Mesothelial cell of epicardium (in vitro differentiated cells): ENCODE results near the gene FYCO1. TPM values are rescaled to one million over a fixed set of nuclear protein-coding genes. Genes with fewer than 3 reads are reported as not detected.
A peak's percentile ranks its signal among the peaks of the same experiment; 100 is the strongest.
"Not testable (repeated sequence)": the region's sequence is repeated elsewhere in the genome, so short reads cannot be mapped to it uniquely, and the experiment has no call there.

Experiments
- DNase-seq, 2 experiments: peaks; one replicate each; pipeline ENCODE4 v3.0.0; 2021; ENCODE audit warnings: low spot score in 2 of 2; ENCODE audit not compliant: unreplicated experiment in 2 of 2
- H3K27ac Mint-ChIP-seq: 2 replicates; pipeline ENCODE4 v1.8.0; 2021; ENCODE audit warnings: mixed read lengths
- H3K27me3 Mint-ChIP-seq: 2 replicates; pipeline ENCODE4 v1.8.0; 2021; ENCODE audit warnings: low read depth, mixed read lengths
- H3K36me3 Mint-ChIP-seq: 2 replicates; pipeline ENCODE4 v1.8.0; 2021; ENCODE audit warnings: mixed read lengths
- H3K4me1 Mint-ChIP-seq: 2 replicates; pipeline ENCODE4 v1.8.0; 2021; ENCODE audit warnings: mixed read lengths
- H3K4me3 Mint-ChIP-seq: 2 replicates; pipeline ENCODE4 v1.8.0; 2021; ENCODE audit warnings: mild to moderate bottlenecking, moderate library complexity, mixed read lengths
- H3K9me3 Mint-ChIP-seq: 2 replicates; pipeline ENCODE4 v1.8.0; 2021; ENCODE audit warnings: mixed read lengths
- CTCF ChIP-seq: fragments of 200-600 bp; sonication (generic); IDR thresholded peaks from one replicate; pipeline ENCODE4 v1.5.0; 2021; ENCODE audit warnings: antibody characterized with exemption; ENCODE audit not compliant: unreplicated experiment
- total RNA-seq: library from RNA; stranded (reverse); gene quantifications from 3 replicates; pipeline ENCODE4 v1.2.1, GENCODE V29; 2021

Gene FYCO1
- total RNA-seq, 1 donor from 2014 or later: 23.1 TPM

DNA sequence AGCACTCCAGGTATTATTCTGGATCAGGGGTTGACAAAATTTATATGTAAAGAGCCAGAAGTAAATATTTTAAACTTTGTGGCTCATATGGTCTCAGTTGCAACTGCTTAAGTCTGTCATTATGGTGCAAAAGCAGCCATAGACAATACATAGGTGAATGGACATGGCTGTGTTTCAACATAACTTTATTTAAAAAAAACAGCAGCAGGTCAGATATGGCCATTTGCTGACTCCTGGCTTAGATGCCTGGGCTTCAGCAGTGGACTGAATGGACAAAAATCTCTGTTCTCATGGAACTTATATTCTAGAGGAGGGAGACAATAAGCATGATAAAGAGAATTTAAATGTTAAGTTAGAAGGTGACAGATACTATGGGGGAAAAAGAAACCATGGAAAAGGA lies 11.7 kb upstream of the FYCO1 start:
- no peak for TF ChIP-seq CTCF
- no peaks in the 10 kb centered on the region for H3K36me3 Mint-ChIP-seq

GRCh38 chr3:46006238-46007032 lies 10.8 kb upstream of the FYCO1 start:
- DNase-seq: no peak
- no peak for TF ChIP-seq CTCF
- Mint-ChIP-seq H3K4me1 (peaks cover 5% of the 10 kb centered on the region), H3K27ac (peak overlapping the region; percentile 21), H3K27me3 (no peaks in the 10 kb centered on the region), H3K9me3 (no peaks in the 10 kb centered on the region), H3K36me3 (no peaks in the 10 kb centered on the region), H3K4me3 (no peak overlapping the region)

More for the DNA sequence above, 11.7 kb upstream of the FYCO1 start:
- no peak overlapping the region for H3K27ac Mint-ChIP-seq
- H3K27me3 Mint-ChIP-seq: no peaks in the 10 kb centered on the region
- DNase-seq: no peak
- no peak overlapping the region for H3K4me3 Mint-ChIP-seq
- peaks cover 5% of the 10 kb centered on the region for H3K4me1 Mint-ChIP-seq
- no peaks in the 10 kb centered on the region for H3K9me3 Mint-ChIP-seq

- H3K27ac Mint-ChIP-seq, H3K4me1 Mint-ChIP-seq, DNase-seq: not testable (repeated sequence)
Measured at GRCh38 chr3:46003706-46004105, 8.1 kb upstream of the FYCO1 start.

GRCh38 chr3:46001178-46001577 lies 5.6 kb upstream of the FYCO1 start:
- Mint-ChIP-seq H3K27me3 (peaks cover 23% of the 10 kb centered on the region), H3K27ac (no peak overlapping the region), H3K4me3 (no peak overlapping the region), H3K9me3 (no peaks in the 10 kb centered on the region), H3K36me3 (no peaks in the 10 kb centered on the region), H3K4me1 (no peaks in the 10 kb centered on the region)
- no peak for TF ChIP-seq CTCF
- DNase-seq: no peak

More at GRCh38 chr3:46003706-46004105, 8.1 kb upstream of the FYCO1 start:
- peaks cover 12% of the 10 kb centered on the region for H3K27me3 Mint-ChIP-seq
- not testable (repeated sequence) for H3K9me3 Mint-ChIP-seq, H3K4me3 Mint-ChIP-seq, H3K36me3 Mint-ChIP-seq

GRCh38 chr3:45997942-45998341 lies 2.3 kb upstream of the FYCO1 start:
- Mint-ChIP-seq H3K4me1 (peaks cover 3% of the 10 kb centered on the region), H3K27me3 (peaks cover 23% of the 10 kb centered on the region), H3K27ac (no peak overlapping the region), H3K4me3 (no peak overlapping the region), H3K36me3 (no peaks in the 10 kb centered on the region), H3K9me3 (no peaks in the 10 kb centered on the region)
- no peak for DNase-seq
- TF ChIP-seq CTCF: no peak

DNA sequence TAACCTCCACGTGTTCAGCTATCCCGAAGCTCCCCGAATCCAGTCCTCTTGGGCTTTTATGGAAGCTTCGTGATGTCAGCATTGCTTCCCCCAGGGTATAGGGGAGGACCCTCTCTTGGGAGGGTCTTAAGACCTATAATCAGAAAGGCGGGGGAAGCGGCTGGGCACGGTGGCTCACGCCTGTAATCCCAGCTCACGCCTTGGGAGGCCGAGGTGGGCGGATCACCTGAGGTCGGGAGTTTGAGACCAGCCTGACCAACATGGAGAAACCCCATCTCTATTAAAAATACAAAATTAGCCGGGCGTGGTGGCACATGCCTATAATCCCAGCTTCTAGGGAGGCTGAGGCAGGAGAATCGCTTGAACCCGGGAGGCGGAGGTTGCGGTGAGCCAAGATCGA lies 1.9 kb upstream of the FYCO1 start:
- H3K4me1 Mint-ChIP-seq, DNase-seq, H3K4me3 Mint-ChIP-seq, H3K36me3 Mint-ChIP-seq, H3K9me3 Mint-ChIP-seq, H3K27ac Mint-ChIP-seq: not testable (repeated sequence)
- peaks cover 23% of the 10 kb centered on the region for H3K27me3 Mint-ChIP-seq
